Measurements from ENCODE around the gene ZAP70. TPM values are rescaled to one million over a fixed set of nuclear protein-coding genes. Genes with fewer than 3 reads are reported as not detected.

The ZAP70 gene
- total RNA-seq, 4 donors from 2014 or later: 11.5 to 75.1 (median 27.2) TPM

- H3K9me3 ChIP-seq: no peaks in the 10 kb centered on the region
- peaks cover 0 to 11% (median 0%) of the 10 kb centered on the region in 4 donors for H3K4me1 ChIP-seq
- no peak overlapping the region for H3K4me3 ChIP-seq
- H3K27ac ChIP-seq: no peak overlapping the region
- TF ChIP-seq CTCF (IDR thresholded peaks at IDR 0.05): no peak
- no peak for TF ChIP-seq POLR2A (IDR thresholded peaks at IDR 0.05)
- DNase-seq: no peak
- H3K36me3 ChIP-seq: peaks cover 0 to 29% (median 0%) of the 10 kb centered on the region in 3 donors
- no peaks in the 10 kb centered on the region for H3K27me3 ChIP-seq
Observed at GRCh38 chr2:97779141-97779540, 65.8 kb downstream of the ZAP70 start.

GRCh38 chr2:97781981-97782380 lies 68.6 kb downstream of the ZAP70 start:
- TF ChIP-seq CTCF (IDR thresholded peaks at IDR 0.05): no peak
- H3K36me3 ChIP-seq: peaks cover 0 to 20% (median 0%) of the 10 kb centered on the region in 3 donors
- H3K9me3 ChIP-seq: no peaks in the 10 kb centered on the region
- peak in 2 of 3 donors; percentile 66 to 71 for DNase-seq
- H3K27ac ChIP-seq: peak overlapping the region in 2 of 4 donors; percentile 43 to 75
- H3K4me1 ChIP-seq: peaks cover 0 to 11% (median 0%) of the 10 kb centered on the region in 4 donors
- H3K27me3 ChIP-seq: no peaks in the 10 kb centered on the region
- H3K4me3 ChIP-seq: no peak overlapping the region

GRCh38 chr2:97784953-97785352 lies 71.6 kb downstream of the ZAP70 start:
- Histone ChIP-seq H3K9me3 (no peaks in the 10 kb centered on the region), H3K4me3 (no peak overlapping the region), H3K27me3 (no peaks in the 10 kb centered on the region), H3K36me3 (peaks cover 0 to 23% (median 2%) of the 10 kb centered on the region in 3 donors), H3K27ac (no peak overlapping the region), H3K4me1 (peaks cover 0 to 11% (median 0%) of the 10 kb centered on the region in 4 donors)
- no peak for DNase-seq
- TF ChIP-seq CTCF (IDR thresholded peaks at IDR 0.05) (no peak), POLR2A (IDR thresholded peaks at IDR 0.05) (no peak)

- no peaks in the 10 kb centered on the region for H3K9me3 ChIP-seq
- no peak for DNase-seq
- TF ChIP-seq CTCF (IDR thresholded peaks at IDR 0.05): no peak
- no peak for TF ChIP-seq POLR2A (IDR thresholded peaks at IDR 0.05)
- peaks cover 0 to 11% (median 0%) of the 10 kb centered on the region in 4 donors for H3K4me1 ChIP-seq
- H3K27ac ChIP-seq: no peak overlapping the region
- H3K4me3 ChIP-seq: no peak overlapping the region
- peaks cover 0 to 24% (median 2%) of the 10 kb centered on the region in 3 donors for H3K36me3 ChIP-seq
- no peaks in the 10 kb centered on the region for H3K27me3 ChIP-seq
Observed at GRCh38 chr2:97785818-97786217, 72.4 kb downstream of the ZAP70 start.

GRCh38 chr2:97788986-97789644 lies 75.7 kb downstream of the ZAP70 start:
- Histone ChIP-seq H3K27me3 (no peaks in the 10 kb centered on the region), H3K4me1 (no peaks in the 10 kb centered on the region), H3K27ac (no peak overlapping the region), H3K9me3 (no peaks in the 10 kb centered on the region), H3K4me3 (no peak overlapping the region), H3K36me3 (peaks cover 0 to 52% (median 6%) of the 10 kb centered on the region in 3 donors)
- no peak for TF ChIP-seq POLR2A (IDR thresholded peaks at IDR 0.05)
- TF ChIP-seq CTCF (IDR thresholded peaks at IDR 0.05): no peak
- no peak for DNase-seq

Small RNA genes within 50 kb of the gene (small RNA-seq; reads per million reads assigned to genes)
- 0 reads per million in 2 donors for gene RNU4-8P

Other genes with a start within 250 kb of the ZAP70 start
- gene ANKRD36B, start 123.7 kb upstream of the ZAP70 start, total RNA-seq: 100 to 1,000 TPM in 1 of 4 donors, 10 to 100 TPM in 3; 28.5 to 294 (median 69.2) TPM
- gene COX5B, start 67.5 kb upstream of the ZAP70 start, total RNA-seq: 100 to 1,000 TPM; 248 to 721 (median 447) TPM
- 100 to 1,000 TPM in 1 of 4 donors, 10 to 100 TPM in 3; 64.3 to 151 (median 89.1) TPM for gene ACTR1B, start 49.5 kb upstream of the ZAP70 start, total RNA-seq
- gene C2orf92, start 43.9 kb upstream of the ZAP70 start, total RNA-seq: 10 to 100 TPM in 3 of 4 donors, 1 to 10 TPM in 1; 5.3 to 70.1 (median 25.5) TPM